SK-N-SH (cell line): ENCODE data around the gene GRIP1. TPM values are rescaled to one million over a fixed set of nuclear protein-coding genes. Genes with fewer than 3 reads are reported as not detected.

Source experiments
- CTCF ChIA-PET: fragments of 300-600, 350-600 bp; formaldehyde crosslinking; extraction: SDS; loops from one replicate; lab custom pipeline; 2021; lab: Yijun Ruan, JAX
- POLR2A ChIA-PET: fragments of 350-600 bp; sonication (Branson Sonifier 250); formaldehyde crosslinking; extraction: SDS; loops from one replicate; lab custom pipeline; 2020; ENCODE audit warnings: antibody characterized with exemption, inconsistent platforms; lab: Yijun Ruan, JAX
- DNase-seq: peaks from one replicate; pipeline ENCODE4 v3.0.0; 2012
- H2AFZ ChIP-seq: fragments of 200-600 bp; sonication (generic); 2 replicates; pipeline ENCODE4 v1.8.1; 2016; ENCODE audit warnings: antibody characterized with exemption, mild to moderate bottlenecking, low read depth
- H3F3A ChIP-seq: fragments of 200-600 bp; sonication (generic); replicated peaks from 2 replicates; pipeline ENCODE3; 2016; ENCODE audit warnings: antibody characterized with exemption, mild to moderate bottlenecking; ENCODE audit not compliant: insufficient read depth
- H3K27ac ChIP-seq, 2 experiments: fragments of 200-500 bp in 1 of 2; fragments of 200-600 bp in 1 of 2; sonication (Bioruptor generic) in 1 of 2; sonication (generic), shearing (Covaris generic) in 1 of 2; 2 replicates each; pipeline versions ENCODE4 v1.5.1 to v1.6.1; 2014 to 2016; ENCODE audit warnings: low read depth in 2 of 2, inconsistent platforms in 1 of 2, low read length in 1 of 2, mild to moderate bottlenecking in 1 of 2, mixed read lengths in 1 of 2
- H3K27me3 ChIP-seq: fragments of 200-600 bp; sonication (generic), shearing (Covaris generic); 2 replicates; pipeline ENCODE4 v1.6.1; 2016; ENCODE audit warnings: mixed run types; ENCODE audit not compliant: insufficient read depth
- H3K36me3 ChIP-seq, 2 experiments: fragments of 200-500 bp in 1 of 2; fragments of 200-600 bp in 1 of 2; sonication (Bioruptor generic) in 1 of 2; sonication (generic) in 1 of 2; replicated peaks in 1 of 2; 2 replicates each; pipeline versions ENCODE3 to v1.5.1; 2014 to 2016; ENCODE audit warnings: low read length in 1 of 2, mild to moderate bottlenecking in 1 of 2; ENCODE audit not compliant: insufficient read depth in 2 of 2, control insufficient read depth in 1 of 2
- H3K4me1 ChIP-seq, 2 experiments: fragments of 200-500 bp in 1 of 2; fragments of 200-600 bp in 1 of 2; sonication (Bioruptor generic) in 1 of 2; sonication (generic), shearing (Covaris generic) in 1 of 2; 2 replicates each; pipeline versions ENCODE4 v1.5.1 to v1.6.1; 2014 to 2016; ENCODE audit warnings: low read depth in 1 of 2, low read length in 1 of 2, mixed run types in 1 of 2; ENCODE audit not compliant: insufficient read depth in 2 of 2, control insufficient read depth in 1 of 2
- H3K4me2 ChIP-seq: fragments of 200-600 bp; sonication (generic), shearing (Covaris generic); 2 replicates; pipeline ENCODE4 v1.6.1; 2017; ENCODE audit warnings: mixed run types
- H3K4me3 ChIP-seq, 2 experiments: fragments of 200-500 bp in 1 of 2; fragments of 200-600 bp in 1 of 2; sonication (Bioruptor generic) in 1 of 2; sonication (generic), shearing (Covaris generic) in 1 of 2; 2 replicates each; pipeline versions ENCODE4 v1.5.1 to v1.8.1; 2014 to 2016; ENCODE audit warnings: low read depth in 2 of 2, inconsistent platforms in 1 of 2, low read length in 1 of 2, mild to moderate bottlenecking in 1 of 2, mixed read lengths in 1 of 2, moderate library complexity in 1 of 2
- H3K79me2 ChIP-seq: fragments of 200-600 bp; sonication (generic); 2 replicates; pipeline ENCODE4 v1.8.1; 2017; ENCODE audit warnings: mild to moderate bottlenecking; ENCODE audit not compliant: insufficient read depth
- H3K9ac ChIP-seq: fragments of 200-600 bp; sonication (generic); 2 replicates; pipeline ENCODE4 v1.6.1; 2017; ENCODE audit warnings: mixed run types
- H3K9me2 ChIP-seq: fragments of 200-600 bp; sonication (generic); 2 replicates; pipeline ENCODE4 v1.6.1; 2017; ENCODE audit warnings: mixed run types
- H3K9me3 ChIP-seq: fragments of 200-600 bp; sonication (generic); 2 replicates; pipeline ENCODE4 v1.6.1; 2017; ENCODE audit warnings: mixed run types, mild to moderate bottlenecking, moderate library complexity
- H4K20me1 ChIP-seq: fragments of 200-600 bp; sonication (generic); 2 replicates; pipeline ENCODE4 v1.6.1; 2017; ENCODE audit warnings: mild to moderate bottlenecking, mixed run types; ENCODE audit not compliant: insufficient read depth
- ELF1 ChIP-seq: IDR thresholded peaks from 2 replicates; pipeline ENCODE4 v1.4.0; 2012
- FOXM1 ChIP-seq: IDR thresholded peaks from 2 replicates; pipeline ENCODE4 v1.4.0; 2012; ENCODE audit warnings: low read depth, mild to moderate bottlenecking
- IRF3 ChIP-seq: fragments of 150-350 bp; IDR thresholded peaks from 2 replicates; pipeline ENCODE4 v1.6.1; 2016; ENCODE audit warnings: mild to moderate bottlenecking, low read depth, low read length
- JUND ChIP-seq: IDR thresholded peaks from 2 replicates; pipeline ENCODE4 v1.4.0; 2012
- MAX ChIP-seq: IDR thresholded peaks from 2 replicates; pipeline ENCODE4 v1.4.0; 2012; ENCODE audit warnings: low read depth
- MXI1 ChIP-seq: IDR thresholded peaks from 2 replicates; pipeline ENCODE4 v1.6.1; 2012; ENCODE audit warnings: mild to moderate bottlenecking, low read depth, low read length, improper control_type of control experiment
- NFIC ChIP-seq: IDR thresholded peaks from 2 replicates; pipeline ENCODE4 v1.4.0; 2012; ENCODE audit warnings: borderline replicate concordance
- POLR2AphosphoS5 ChIP-seq: IDR thresholded peaks from 2 replicates; pipeline ENCODE4 v1.6.1; 2012; ENCODE audit warnings: low read depth, low read length
- RAD21 ChIP-seq: IDR thresholded peaks from 2 replicates; pipeline ENCODE4 v1.6.1; 2012; ENCODE audit warnings: mild to moderate bottlenecking, low read length
- RCOR1 ChIP-seq: fragments of 150-350 bp; IDR thresholded peaks from 2 replicates; pipeline ENCODE4 v1.6.1; 2017; ENCODE audit warnings: antibody characterized with exemption, low read length
- RFX5 ChIP-seq: IDR thresholded peaks from 2 replicates; pipeline ENCODE4 v1.6.1; 2012; ENCODE audit warnings: mild to moderate bottlenecking, improper control_type of control experiment, low read length
- SMC3 ChIP-seq: IDR thresholded peaks from 2 replicates; pipeline ENCODE4 v1.6.1; 2012; ENCODE audit warnings: low read depth, low read length, improper control_type of control experiment
- TCF12 ChIP-seq: IDR thresholded peaks from 2 replicates; pipeline ENCODE4 v1.4.0; 2012
- TEAD4 ChIP-seq: IDR thresholded peaks from 2 replicates; pipeline ENCODE4 v1.4.0; 2012; ENCODE audit warnings: mild to moderate bottlenecking, borderline replicate concordance; ENCODE audit not compliant: insufficient read depth
- USF2 ChIP-seq: fragments of 150-350 bp; IDR thresholded peaks from 2 replicates; pipeline ENCODE4 v1.6.1; 2017; ENCODE audit warnings: antibody characterized with exemption, low read length, low read depth, borderline replicate concordance
- WGBS: methylation state at CpG from one replicate; pipeline ENCODE4 v1.1.6; 2017; ENCODE audit warnings: low lambda C conversion rate; 5-methylcytosine and 5-hydroxymethylcytosine counted together
- polyA plus RNA-seq, 3 experiments: library from polyadenylated mRNA; depleted of rRNA; stranded (reverse); fragments of >200 nt; gene quantifications; 2 replicates each; pipeline ENCODE4 v1.2.3, GENCODE V29; 2012

GRIP1 gene
- polyA plus RNA-seq, 1 of the 3 experiments (the other 2 are of a cell fraction) = 0.07 TPM

- 0% methylated on average over 1 of the region's 1 CpG for WGBS
- POLR2A ChIA-PET = no interaction called here
- CTCF ChIA-PET = no interaction called here
- H3K9me2 ChIP-seq = no peaks in the 10 kb centered on the region
- H3K4me2 ChIP-seq = no peak overlapping the region
- no peak overlapping the region for H2AFZ ChIP-seq
- H3K36me3 ChIP-seq = no peaks in the 10 kb centered on the region
- H4K20me1 ChIP-seq = no peaks in the 10 kb centered on the region
- H3K27me3 ChIP-seq = no peaks in the 10 kb centered on the region
- no peak overlapping the region for H3K9ac ChIP-seq
- no peak overlapping the region for H3K27ac ChIP-seq
- no peaks in the 10 kb centered on the region for H3F3A ChIP-seq
- no peaks in the 10 kb centered on the region for H3K4me1 ChIP-seq
- TF ChIP-seq FOXM1 (no peak), POLR2AphosphoS5 (no peak), JUND (no peak), MAX (no peak), IRF3 (no peak), RCOR1 (no peak), USF2 (no peak), SMC3 (no peak), RAD21 (no peak), MXI1 (no peak), TEAD4 (no peak), TCF12 (no peak), RFX5 (no peak), NFIC (no peak)
- TF ChIP-seq, all 33 proteins: peak for 0
- no peak for DNase-seq
- no peaks in the 10 kb centered on the region for H3K79me2 ChIP-seq
- no peak overlapping the region for H3K4me3 ChIP-seq
- H3K9me3 ChIP-seq = no peaks in the 10 kb centered on the region
Measured at GRCh38 chr12:66662729-66663128, 16.1 kb downstream of the GRIP1 start.

- no peaks in the 10 kb centered on the region for H3K4me1 ChIP-seq
- ChIA-PET POLR2A (no interaction called here), CTCF (no interaction called here)
- H3K27ac ChIP-seq = no peak overlapping the region
- no peak overlapping the region for H2AFZ ChIP-seq
- H3K79me2 ChIP-seq = no peaks in the 10 kb centered on the region
- H4K20me1 ChIP-seq = no peaks in the 10 kb centered on the region
- H3K36me3 ChIP-seq = no peaks in the 10 kb centered on the region
- H3F3A ChIP-seq = no peaks in the 10 kb centered on the region
- no peak overlapping the region for H3K4me3 ChIP-seq
- no peak for TF ChIP-seq ELF1
- TF ChIP-seq NFIC = no peak
- no peak for TF ChIP-seq TCF12
- TF ChIP-seq IRF3 = no peak
- DNase-seq = no peak
- no peak overlapping the region for H3K4me2 ChIP-seq
- H3K9ac ChIP-seq = no peak overlapping the region
- H3K9me2 ChIP-seq = no peaks in the 10 kb centered on the region
- no peaks in the 10 kb centered on the region; the same call in 1 of the 2 replicates for H3K27me3 ChIP-seq
- no peaks in the 10 kb centered on the region for H3K9me3 ChIP-seq
Measured at GRCh38 chr12:66662179-66662578, 16.7 kb downstream of the GRIP1 start.
